HepG2 (cell line): Measurements from ENCODE around the gene SIX4. TPM values are rescaled to one million over a fixed set of nuclear protein-coding genes. Genes with fewer than 3 reads are reported as not detected.

Experiments
- CREB1 ChIP-seq, 2 experiments: fragments of 450-650 bp in 1 of 2; IDR thresholded peaks; 2 replicates each; pipeline ENCODE4 v1.6.1; 2016 to 2017; ENCODE audit warnings: control low read depth in 1 of 2, mild to moderate bottlenecking in 1 of 2, missing compliant biosample characterization in 1 of 2, missing genetic modification characterization in 1 of 2
- FLYWCH1 ChIP-seq: sonication (generic); formaldehyde crosslinking; IDR thresholded peaks from 2 replicates; pipeline ENCODE4 v1.8.1; 2023; ENCODE audit warnings: mild to moderate bottlenecking, missing genetic modification reagents
- IKZF1 ChIP-seq: fragments of 450-650 bp; IDR thresholded peaks from 2 replicates; pipeline ENCODE4 v1.7.1; 2016
- MED8 ChIP-seq: sonication (generic); formaldehyde crosslinking; IDR thresholded peaks from 2 replicates; pipeline ENCODE4 v1.8.1; 2023; ENCODE audit warnings: mild to moderate bottlenecking, missing genetic modification reagents; ENCODE audit not compliant: insufficient replicate concordance
- NFE2L1 ChIP-seq: sonication (generic); formaldehyde crosslinking; IDR thresholded peaks from 2 replicates; pipeline ENCODE4 v1.4.0; 2020; ENCODE audit warnings: missing genetic modification reagents, mild to moderate bottlenecking, borderline replicate concordance
- RELA ChIP-seq: sonication (generic); formaldehyde crosslinking; IDR thresholded peaks from 2 replicates; pipeline ENCODE4 v1.4.0; 2020; ENCODE audit warnings: missing genetic modification reagents
- ZNF224 ChIP-seq: sonication (generic); formaldehyde crosslinking; IDR thresholded peaks from 2 replicates; pipeline ENCODE4 v1.5.0; 2020; ENCODE audit warnings: mild to moderate bottlenecking, missing genetic modification reagents
- ZNF282 ChIP-seq: fragments of 450-650 bp; IDR thresholded peaks from 2 replicates; pipeline ENCODE4 v1.6.1; 2018; ENCODE audit not compliant: partially characterized antibody
- ZNF33B ChIP-seq: sonication (generic); formaldehyde crosslinking; IDR thresholded peaks from 2 replicates; pipeline ENCODE4 v1.5.1; 2020; ENCODE audit warnings: mild to moderate bottlenecking, missing genetic modification reagents
- ZNF354B ChIP-seq: sonication (generic); formaldehyde crosslinking; IDR thresholded peaks from 2 replicates; pipeline ENCODE4 v1.8.0; 2022; ENCODE audit warnings: mild to moderate bottlenecking, missing genetic modification reagents
- ZNF619 ChIP-seq: sonication (generic); formaldehyde crosslinking; IDR thresholded peaks from 2 replicates; pipeline ENCODE4 v1.4.0; 2020; ENCODE audit warnings: mild to moderate bottlenecking, missing genetic modification reagents
- ZNF776 ChIP-seq: sonication (generic); formaldehyde crosslinking; IDR thresholded peaks from 2 replicates; pipeline ENCODE4 v1.4.0; 2020; ENCODE audit warnings: mild to moderate bottlenecking, missing genetic modification reagents
- polyA plus RNA-seq, 8 experiments: library from polyadenylated mRNA; depleted of rRNA in 3 of 8; stranded (reverse) in 7 of 8; unstranded in 1 of 8; fragments of >200 nt; fragmentation: Illumina TruSeq in 4 of 8; extraction: Trizol in 4 of 8; gene quantifications; 2 replicates each; pipeline versions ENCODE4 v1.2.1 to v1.2.3, GENCODE V29; 2011 to 2016; ENCODE audit warnings: low read depth in 4 of 8, missing spikeins in 1 of 8, mixed read lengths in 1 of 8; ENCODE audit not compliant: insufficient read depth in 1 of 8
- total RNA-seq, 5 experiments: library from RNA; depleted of rRNA; stranded (reverse); fragments of >200 nt; fragmentation: Illumina TruSeq; extraction: Trizol; gene quantifications; 2 replicates each; pipeline ENCODE4 v1.2.3, GENCODE V29; 2016; ENCODE audit warnings: low read depth in 1 of 5
- TF ChIP-seq, protein P1 (sequence below): sonication (generic); formaldehyde crosslinking; IDR thresholded peaks from 2 replicates; pipeline ENCODE4 v1.9.0; 2021; ENCODE audit warnings: missing genetic modification reagents, borderline replicate concordance
- TF ChIP-seq, protein P2 (sequence below): sonication (generic); formaldehyde crosslinking; IDR thresholded peaks from 2 replicates; pipeline ENCODE4 v1.4.0; 2020; ENCODE audit warnings: mild to moderate bottlenecking, missing genetic modification reagents
- TF ChIP-seq, protein P3 (sequence below): sonication (generic); formaldehyde crosslinking; IDR thresholded peaks from 2 replicates; pipeline ENCODE4; 2020; ENCODE audit warnings: missing genetic modification reagents, mild to moderate bottlenecking, borderline replicate concordance
- TF ChIP-seq, protein P4 (sequence below): sonication (generic); formaldehyde crosslinking; IDR thresholded peaks from 2 replicates; pipeline ENCODE4 v1.9.0; 2021; ENCODE audit warnings: missing genetic modification reagents, mild to moderate bottlenecking, borderline replicate concordance

The SIX4 gene
- total and polyA plus RNA-seq, 2 of the 13 experiments (the other 11 are each of a cell fraction or from before 2014, with no cell fraction given), result 5.0 to 6.0 TPM

DNA sequence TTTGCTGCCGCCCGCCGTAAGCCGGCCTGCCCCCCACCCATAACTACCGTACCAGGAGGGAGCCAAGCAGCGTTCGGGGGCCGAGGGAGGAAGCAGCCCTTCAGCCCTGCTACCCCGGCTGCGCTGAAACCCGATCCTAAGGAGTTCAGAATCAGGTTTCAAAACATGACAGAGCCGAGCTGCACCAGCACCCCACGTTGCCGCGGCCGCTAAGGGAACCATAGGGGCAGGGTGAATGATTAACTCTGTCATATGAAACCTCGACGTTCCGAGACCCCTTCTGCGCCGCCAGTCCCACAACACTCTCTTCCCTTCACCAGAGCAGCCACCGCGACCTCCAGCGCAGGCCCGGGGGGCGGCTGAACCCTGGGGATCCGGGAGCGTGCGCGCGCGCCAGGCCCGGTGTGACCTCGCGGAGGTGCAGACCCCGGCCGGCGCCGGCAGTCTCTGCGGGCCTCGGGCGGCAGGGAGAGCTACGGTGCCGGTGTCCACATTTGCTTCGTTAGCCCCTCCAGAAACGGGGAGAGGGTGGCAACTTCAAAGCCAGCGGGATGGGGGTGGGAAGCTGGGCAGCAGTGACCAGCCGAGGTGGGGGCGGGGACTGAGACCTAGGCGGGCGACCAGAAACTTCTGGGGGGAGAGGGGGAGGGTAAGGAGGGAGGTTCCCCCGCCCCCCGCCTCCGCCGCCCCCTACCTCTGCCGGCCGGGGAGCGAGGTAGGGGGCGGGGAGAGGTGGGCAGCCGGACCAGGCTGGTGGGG lies 1.6 kb downstream of the SIX4 start (continued):
- TF ChIP-seq, protein P1, sequence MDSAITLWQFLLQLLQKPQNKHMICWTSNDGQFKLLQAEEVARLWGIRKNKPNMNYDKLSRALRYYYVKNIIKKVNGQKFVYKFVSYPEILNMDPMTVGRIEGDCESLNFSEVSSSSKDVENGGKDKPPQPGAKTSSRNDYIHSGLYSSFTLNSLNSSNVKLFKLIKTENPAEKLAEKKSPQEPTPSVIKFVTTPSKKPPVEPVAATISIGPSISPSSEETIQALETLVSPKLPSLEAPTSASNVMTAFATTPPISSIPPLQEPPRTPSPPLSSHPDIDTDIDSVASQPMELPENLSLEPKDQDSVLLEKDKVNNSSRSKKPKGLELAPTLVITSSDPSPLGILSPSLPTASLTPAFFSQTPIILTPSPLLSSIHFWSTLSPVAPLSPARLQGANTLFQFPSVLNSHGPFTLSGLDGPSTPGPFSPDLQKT (CRISPR knock-in tag), result no peak
- TF ChIP-seq, protein P2, sequence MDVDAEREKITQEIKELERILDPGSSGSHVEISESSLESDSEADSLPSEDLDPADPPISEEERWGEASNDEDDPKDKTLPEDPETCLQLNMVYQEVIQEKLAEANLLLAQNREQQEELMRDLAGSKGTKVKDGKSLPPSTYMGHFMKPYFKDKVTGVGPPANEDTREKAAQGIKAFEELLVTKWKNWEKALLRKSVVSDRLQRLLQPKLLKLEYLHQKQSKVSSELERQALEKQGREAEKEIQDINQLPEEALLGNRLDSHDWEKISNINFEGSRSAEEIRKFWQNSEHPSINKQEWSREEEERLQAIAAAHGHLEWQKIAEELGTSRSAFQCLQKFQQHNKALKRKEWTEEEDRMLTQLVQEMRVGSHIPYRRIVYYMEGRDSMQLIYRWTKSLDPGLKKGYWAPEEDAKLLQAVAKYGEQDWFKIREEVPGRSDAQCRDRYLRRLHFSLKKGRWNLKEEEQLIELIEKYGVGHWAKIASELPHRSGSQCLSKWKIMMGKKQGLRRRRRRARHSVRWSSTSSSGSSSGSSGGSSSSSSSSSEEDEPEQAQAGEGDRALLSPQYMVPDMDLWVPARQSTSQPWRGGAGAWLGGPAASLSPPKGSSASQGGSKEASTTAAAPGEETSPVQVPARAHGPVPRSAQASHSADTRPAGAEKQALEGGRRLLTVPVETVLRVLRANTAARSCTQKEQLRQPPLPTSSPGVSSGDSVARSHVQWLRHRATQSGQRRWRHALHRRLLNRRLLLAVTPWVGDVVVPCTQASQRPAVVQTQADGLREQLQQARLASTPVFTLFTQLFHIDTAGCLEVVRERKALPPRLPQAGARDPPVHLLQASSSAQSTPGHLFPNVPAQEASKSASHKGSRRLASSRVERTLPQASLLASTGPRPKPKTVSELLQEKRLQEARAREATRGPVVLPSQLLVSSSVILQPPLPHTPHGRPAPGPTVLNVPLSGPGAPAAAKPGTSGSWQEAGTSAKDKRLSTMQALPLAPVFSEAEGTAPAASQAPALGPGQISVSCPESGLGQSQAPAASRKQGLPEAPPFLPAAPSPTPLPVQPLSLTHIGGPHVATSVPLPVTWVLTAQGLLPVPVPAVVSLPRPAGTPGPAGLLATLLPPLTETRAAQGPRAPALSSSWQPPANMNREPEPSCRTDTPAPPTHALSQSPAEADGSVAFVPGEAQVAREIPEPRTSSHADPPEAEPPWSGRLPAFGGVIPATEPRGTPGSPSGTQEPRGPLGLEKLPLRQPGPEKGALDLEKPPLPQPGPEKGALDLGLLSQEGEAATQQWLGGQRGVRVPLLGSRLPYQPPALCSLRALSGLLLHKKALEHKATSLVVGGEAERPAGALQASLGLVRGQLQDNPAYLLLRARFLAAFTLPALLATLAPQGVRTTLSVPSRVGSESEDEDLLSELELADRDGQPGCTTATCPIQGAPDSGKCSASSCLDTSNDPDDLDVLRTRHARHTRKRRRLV (CRISPR knock-in tag), result no peak
- no peak for TF ChIP-seq ZNF282
- TF ChIP-seq MED8 (CRISPR knock-in tag), result no peak
- TF ChIP-seq IKZF1, result no peak
- TF ChIP-seq, protein P3, sequence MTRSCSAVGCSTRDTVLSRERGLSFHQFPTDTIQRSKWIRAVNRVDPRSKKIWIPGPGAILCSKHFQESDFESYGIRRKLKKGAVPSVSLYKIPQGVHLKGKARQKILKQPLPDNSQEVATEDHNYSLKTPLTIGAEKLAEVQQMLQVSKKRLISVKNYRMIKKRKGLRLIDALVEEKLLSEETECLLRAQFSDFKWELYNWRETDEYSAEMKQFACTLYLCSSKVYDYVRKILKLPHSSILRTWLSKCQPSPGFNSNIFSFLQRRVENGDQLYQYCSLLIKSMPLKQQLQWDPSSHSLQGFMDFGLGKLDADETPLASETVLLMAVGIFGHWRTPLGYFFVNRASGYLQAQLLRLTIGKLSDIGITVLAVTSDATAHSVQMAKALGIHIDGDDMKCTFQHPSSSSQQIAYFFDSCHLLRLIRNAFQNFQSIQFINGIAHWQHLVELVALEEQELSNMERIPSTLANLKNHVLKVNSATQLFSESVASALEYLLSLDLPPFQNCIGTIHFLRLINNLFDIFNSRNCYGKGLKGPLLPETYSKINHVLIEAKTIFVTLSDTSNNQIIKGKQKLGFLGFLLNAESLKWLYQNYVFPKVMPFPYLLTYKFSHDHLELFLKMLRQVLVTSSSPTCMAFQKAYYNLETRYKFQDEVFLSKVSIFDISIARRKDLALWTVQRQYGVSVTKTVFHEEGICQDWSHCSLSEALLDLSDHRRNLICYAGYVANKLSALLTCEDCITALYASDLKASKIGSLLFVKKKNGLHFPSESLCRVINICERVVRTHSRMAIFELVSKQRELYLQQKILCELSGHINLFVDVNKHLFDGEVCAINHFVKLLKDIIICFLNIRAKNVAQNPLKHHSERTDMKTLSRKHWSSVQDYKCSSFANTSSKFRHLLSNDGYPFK (CRISPR knock-in tag), result no peak
- TF ChIP-seq ZNF224, result no peak
- TF ChIP-seq, protein P4, sequence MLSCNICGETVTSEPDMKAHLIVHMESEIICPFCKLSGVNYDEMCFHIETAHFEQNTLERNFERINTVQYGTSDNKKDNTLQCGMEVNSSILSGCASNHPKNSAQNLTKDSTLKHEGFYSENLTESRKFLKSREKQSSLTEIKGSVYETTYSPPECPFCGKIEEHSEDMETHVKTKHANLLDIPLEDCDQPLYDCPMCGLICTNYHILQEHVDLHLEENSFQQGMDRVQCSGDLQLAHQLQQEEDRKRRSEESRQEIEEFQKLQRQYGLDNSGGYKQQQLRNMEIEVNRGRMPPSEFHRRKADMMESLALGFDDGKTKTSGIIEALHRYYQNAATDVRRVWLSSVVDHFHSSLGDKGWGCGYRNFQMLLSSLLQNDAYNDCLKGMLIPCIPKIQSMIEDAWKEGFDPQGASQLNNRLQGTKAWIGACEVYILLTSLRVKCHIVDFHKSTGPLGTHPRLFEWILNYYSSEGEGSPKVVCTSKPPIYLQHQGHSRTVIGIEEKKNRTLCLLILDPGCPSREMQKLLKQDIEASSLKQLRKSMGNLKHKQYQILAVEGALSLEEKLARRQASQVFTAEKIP (CRISPR knock-in tag), result no peak
- TF ChIP-seq RELA, result no peak
- TF ChIP-seq ZNF354B (CRISPR knock-in tag), result 0 out of 2 replicates have a peak, but pooled peaks have one; percentile 52
- TF ChIP-seq ZNF33B (CRISPR knock-in tag), result peak; percentile 56; the same call in 1 of the 2 replicates
- no peak for TF ChIP-seq ZNF619
- TF ChIP-seq FLYWCH1 (CRISPR knock-in tag), result no peak
- no peak for TF ChIP-seq CREB1 (IDR thresholded peaks at IDR 0.05)
- no peak for TF ChIP-seq CREB1 (CRISPR knock-in tag; IDR thresholded peaks at IDR 0.05)
- no peak for TF ChIP-seq NFE2L1 (CRISPR knock-in tag)
- TF ChIP-seq ZNF776, result peak; percentile 19; the same call in 1 of the 2 replicates
